Measurements from ENCODE around the gene LRRTM3.

LRRTM3 gene

DNA sequence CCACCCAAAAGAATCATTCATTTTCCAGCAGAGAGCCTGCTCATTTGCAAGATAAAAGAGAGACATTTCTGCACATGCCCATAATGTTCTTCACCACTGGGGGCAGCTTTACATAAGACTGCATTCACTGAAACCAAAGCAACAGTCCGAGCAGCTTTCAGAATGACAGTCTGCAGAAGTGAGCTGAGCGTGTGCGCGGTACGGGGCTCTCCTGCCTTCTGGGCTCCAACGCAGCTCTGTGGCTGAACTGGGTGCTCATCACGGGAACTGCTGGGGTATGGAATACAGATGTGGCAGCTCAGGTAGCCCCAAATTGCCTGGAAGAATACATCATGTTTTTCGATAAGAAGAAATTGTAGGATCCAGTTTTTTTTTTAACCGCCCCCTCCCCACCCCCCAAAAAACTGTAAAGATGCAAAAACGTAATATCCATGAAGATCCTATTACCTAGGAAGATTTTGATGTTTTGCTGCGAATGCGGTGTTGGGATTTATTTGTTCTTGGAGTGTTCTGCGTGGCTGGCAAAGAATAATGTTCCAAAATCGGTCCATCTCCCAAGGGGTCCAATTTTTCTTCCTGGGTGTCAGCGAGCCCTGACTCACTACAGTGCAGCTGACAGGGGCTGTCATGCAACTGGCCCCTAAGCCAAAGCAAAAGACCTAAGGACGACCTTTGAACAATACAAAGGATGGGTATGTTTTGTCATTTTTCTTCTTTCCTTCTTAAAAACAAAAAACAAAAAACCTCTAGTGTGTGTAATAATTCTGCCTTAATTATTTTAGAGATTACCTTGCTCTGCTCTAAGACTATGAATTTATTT, at the start of gene LRRTM3:
Gene LRRTM3, plus strand, starts transcription at position 141 of the 820 bp plus-strand sequence.
- DNase-seq (ENCODE audit: low read depth), result peak; percentile 58

- no peak for DNase-seq (ENCODE audit: low read depth)
These were observed 48.5 kb upstream of the LRRTM3 start for GRCh38 chr10:66877361-66877760.

- DNase-seq (ENCODE audit: low read depth), result no peak
These were observed 45.5 kb upstream of the LRRTM3 start for GRCh38 chr10:66880292-66880691.

GRCh38 chr10:66880826-66881225, 45.0 kb upstream of the LRRTM3 start:
- DNase-seq (ENCODE audit: low read depth), result no peak

- no peak for DNase-seq (ENCODE audit: low read depth)
These were observed 44.0 kb upstream of the LRRTM3 start for GRCh38 chr10:66881814-66882213.

GRCh38 chr10:66882271-66882670, 43.6 kb upstream of the LRRTM3 start:
- no peak for DNase-seq (ENCODE audit: low read depth)

- no peak for DNase-seq (ENCODE audit: low read depth)
These were observed 39.0 kb upstream of the LRRTM3 start for GRCh38 chr10:66886848-66887247.

GRCh38 chr10:66888237-66888636, 37.6 kb upstream of the LRRTM3 start:
- DNase-seq (ENCODE audit: low read depth), result no peak

DNA sequence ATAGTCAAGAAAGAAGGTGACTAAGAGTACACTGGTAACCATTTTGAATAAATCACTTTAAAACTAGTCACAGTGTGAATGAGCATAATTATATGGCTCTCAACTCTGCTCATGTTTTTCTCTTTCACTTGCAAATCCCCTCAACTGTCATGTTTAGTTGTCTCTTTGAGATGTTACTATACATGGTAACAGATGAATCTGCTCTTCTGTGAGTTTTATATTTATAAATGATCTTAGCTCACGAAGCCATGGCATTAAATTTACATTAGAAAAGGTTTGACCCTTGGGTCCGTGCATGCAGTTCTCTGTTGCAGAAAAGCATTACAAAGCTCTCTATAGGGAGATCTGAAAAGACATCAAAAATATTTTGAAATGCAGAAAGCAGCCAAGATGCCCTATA, 33.0 kb upstream of the LRRTM3 start:
- no peak for DNase-seq (ENCODE audit: low read depth)

DNA sequence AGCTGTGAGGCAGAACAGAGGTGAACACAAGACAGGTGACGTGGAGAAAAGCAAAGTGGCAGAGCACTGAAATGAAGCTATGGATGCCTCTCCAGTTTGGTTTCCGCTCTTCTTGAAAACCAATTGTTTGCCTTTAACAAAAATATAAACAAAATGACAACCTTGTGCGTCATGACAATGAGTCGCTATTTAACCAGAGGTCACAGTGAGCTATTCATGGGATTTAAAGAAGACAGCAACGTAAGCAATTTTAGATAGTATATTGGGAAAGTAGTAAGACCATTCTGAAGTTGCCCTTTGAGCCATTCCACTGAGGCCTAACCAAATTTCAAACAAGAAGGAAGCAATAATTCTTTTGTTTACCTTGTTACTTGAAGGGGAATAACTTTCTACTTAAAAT, 15.2 kb upstream of the LRRTM3 start:
- no peak for DNase-seq (ENCODE audit: low read depth)

GRCh38 chr10:66916030-66916429, 9.8 kb upstream of the LRRTM3 start:
- DNase-seq (ENCODE audit: low read depth), result no peak

- DNase-seq (ENCODE audit: low read depth), result no peak
These were observed 8.7 kb upstream of the LRRTM3 start for GRCh38 chr10:66917104-66917503.

DNA sequence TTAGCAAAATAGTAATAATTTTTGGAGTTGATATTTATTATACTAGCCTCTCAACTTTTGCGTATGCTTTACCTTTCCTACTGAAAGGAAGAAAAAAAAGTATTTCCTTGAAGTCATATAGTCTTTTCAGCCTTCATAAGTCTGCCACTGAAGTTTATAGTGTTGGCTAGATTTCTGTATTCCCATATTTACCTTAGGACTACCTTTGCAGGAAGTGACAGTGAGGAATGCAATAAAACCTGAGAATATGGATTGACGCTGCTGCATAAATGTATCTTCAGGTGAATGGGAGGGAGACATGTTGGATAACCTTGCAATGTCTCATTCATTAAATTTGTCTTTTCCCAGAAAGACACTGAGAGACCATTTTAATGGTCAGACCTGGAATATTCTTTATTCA, 6.6 kb upstream of the LRRTM3 start:
- DNase-seq (ENCODE audit: low read depth), result no peak

DNA sequence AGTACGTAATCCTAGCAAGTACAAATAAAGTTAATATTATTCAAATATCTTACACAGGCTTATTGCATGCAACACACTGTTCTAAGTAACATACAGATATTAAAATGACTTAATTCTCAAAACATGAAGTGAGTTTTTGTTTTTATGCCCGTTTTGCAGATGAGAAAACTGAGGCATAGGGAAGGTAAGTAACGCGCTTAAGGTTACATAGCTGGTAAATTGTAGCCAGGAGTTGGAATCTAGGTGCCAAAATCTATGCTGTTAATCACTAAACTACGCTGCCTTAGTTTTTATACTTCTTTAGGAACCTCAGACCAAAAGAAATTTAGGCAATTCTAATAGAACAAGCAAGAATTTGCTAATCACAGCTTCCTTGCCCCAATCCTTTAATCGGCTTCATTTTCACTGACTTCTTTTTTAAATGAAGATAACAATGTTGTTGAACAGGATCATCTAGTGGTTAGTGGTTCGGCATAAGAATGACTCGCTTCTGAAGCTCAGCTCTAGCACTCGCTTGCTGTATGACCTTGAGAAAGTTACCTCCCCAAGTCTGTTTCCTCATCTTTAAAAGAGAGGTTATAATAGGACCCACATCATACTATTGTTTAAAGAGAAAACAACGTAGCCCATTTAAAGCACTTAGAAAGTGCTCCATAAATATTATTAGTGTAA, 1.0 kb upstream of the LRRTM3 start:
- no peak for DNase-seq (ENCODE audit: low read depth)

DNA sequence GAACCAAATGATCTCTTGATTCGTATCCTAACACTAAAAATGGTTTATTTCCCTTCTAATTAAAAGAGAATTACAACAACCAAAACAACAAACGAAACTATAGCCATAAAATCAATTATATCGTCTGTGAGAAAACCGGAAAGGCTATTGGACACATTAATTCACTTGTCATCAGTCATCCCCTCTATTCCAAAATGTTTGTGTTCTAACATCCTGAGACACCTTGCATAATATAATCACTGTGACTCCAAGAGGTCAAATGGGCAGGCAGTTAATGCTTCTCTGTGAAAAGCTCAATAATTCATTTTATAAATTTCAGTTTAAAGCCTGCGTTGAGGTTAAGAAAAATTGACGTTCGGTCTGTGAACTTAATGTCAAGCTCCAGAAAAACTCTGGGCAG, 463 bp upstream of the LRRTM3 start:
- DNase-seq (ENCODE audit: low read depth), result no peak

- DNase-seq (ENCODE audit: low read depth), result no peak
These were observed 1.0 kb downstream of the LRRTM3 start for GRCh38 chr10:66926841-66927240.

GRCh38 chr10:66927251-66927935, 1.6 kb downstream of the LRRTM3 start:
- DNase-seq (ENCODE audit: low read depth), result no peak

GRCh38 chr10:66927971-66928770, 2.3 kb downstream of the LRRTM3 start:
- DNase-seq (ENCODE audit: low read depth), result peak; percentile 10

DNA sequence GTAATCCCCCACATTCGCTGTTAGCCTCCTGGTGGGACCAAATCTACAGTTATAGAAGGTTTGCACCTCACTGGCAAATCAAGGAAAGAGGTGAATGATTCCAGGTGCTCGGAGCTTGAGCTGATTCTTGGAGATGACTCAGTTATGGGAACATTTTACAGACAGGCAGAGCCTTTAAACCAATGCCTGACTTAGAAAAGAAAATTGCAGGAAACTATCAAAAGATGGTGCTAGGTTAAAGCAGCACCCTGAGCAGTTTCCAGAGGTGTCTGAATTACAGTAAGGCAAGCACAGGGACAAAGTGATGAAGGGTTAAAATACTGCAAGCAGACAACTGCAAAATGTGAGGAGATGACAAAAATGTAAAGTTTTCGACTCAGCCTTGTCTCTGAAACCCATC, 2.9 kb downstream of the LRRTM3 start:
- DNase-seq (ENCODE audit: low read depth), result no peak

GRCh38 chr10:66929375-66929774, 3.5 kb downstream of the LRRTM3 start:
- no peak for DNase-seq (ENCODE audit: low read depth)

- peak; percentile 59 for DNase-seq (ENCODE audit: low read depth)
These were observed 5.6 kb downstream of the LRRTM3 start for GRCh38 chr10:66931340-66931948.

GRCh38 chr10:66931949-66932343, 6.1 kb downstream of the LRRTM3 start:
- no peak for DNase-seq (ENCODE audit: low read depth)

Data from EH (cell line).